Activated T-cell treated with anti-CD3 and anti-CD28 coated beads for 48 hours (primary cell): ENCODE measurements around the gene GTF2F2.

Source experiments
- DNase-seq: peaks from one replicate; pipeline ENCODE4 v3.0.0-alpha.2; 2020; ENCODE audit warnings: low read depth

GTF2F2 gene

GRCh38 chr13:45119991-45120864 lies at the start of gene GTF2F2:
TSS of gene GTF2F2 (plus strand) at chr13:45120510. CDS start at chr13:45120656, 146 bp downstream.
- DNase-seq, result peak; percentile 80

GRCh38 chr13:45073809-45074208 lies 46.5 kb upstream of the GTF2F2 start:
- no peak for DNase-seq

GRCh38 chr13:45074721-45075120 lies 45.6 kb upstream of the GTF2F2 start:
- DNase-seq, result no peak

- DNase-seq, result no peak
Measured at GRCh38 chr13:45078003-45078402, 42.3 kb upstream of the GTF2F2 start.

GRCh38 chr13:45082964-45083363 lies 37.3 kb upstream of the GTF2F2 start:
- DNase-seq, result no peak

- no peak for DNase-seq
Measured at GRCh38 chr13:45084515-45084914, 35.8 kb upstream of the GTF2F2 start.

GRCh38 chr13:45086484-45086883 lies 33.8 kb upstream of the GTF2F2 start:
- no peak for DNase-seq

- DNase-seq, result no peak
Measured at GRCh38 chr13:45092663-45093062, 27.6 kb upstream of the GTF2F2 start.

- DNase-seq, result no peak
Measured at GRCh38 chr13:45100573-45101262, 19.6 kb upstream of the GTF2F2 start.

- no peak for DNase-seq
Measured at GRCh38 chr13:45101327-45102018, 18.8 kb upstream of the GTF2F2 start.

- no peak for DNase-seq
Measured at GRCh38 chr13:45102136-45102507, 18.2 kb upstream of the GTF2F2 start.

- DNase-seq, result no peak
Measured at GRCh38 chr13:45103449-45103848, 16.9 kb upstream of the GTF2F2 start.

GRCh38 chr13:45104261-45104660 lies 16.0 kb upstream of the GTF2F2 start:
- DNase-seq, result no peak

- no peak for DNase-seq
Measured at GRCh38 chr13:45105895-45106294, 14.4 kb upstream of the GTF2F2 start.

GRCh38 chr13:45107539-45107938 lies 12.8 kb upstream of the GTF2F2 start:
- no peak for DNase-seq

- DNase-seq, result no peak
Measured at GRCh38 chr13:45108716-45109101, 11.6 kb upstream of the GTF2F2 start.

- peak; percentile 10 for DNase-seq
Measured at GRCh38 chr13:45109102-45109720, 11.1 kb upstream of the GTF2F2 start.

- DNase-seq, result no peak
Measured at GRCh38 chr13:45113233-45114224, 6.8 kb upstream of the GTF2F2 start.

- DNase-seq, result peak; percentile 37
Measured at GRCh38 chr13:45119469-45119990, 780 bp upstream of the GTF2F2 start.

GRCh38 chr13:45120967-45121831 lies 889 bp downstream of the GTF2F2 start:
- no peak for DNase-seq
